Activated T-helper 17 cell treated with anti-CD3 and anti-CD28 coated beads, Interleukin-2, amount 50 U/mL, for 72 hours (primary cell): ENCODE data around the gene MARK3. TPM values are rescaled to one million over a fixed set of nuclear protein-coding genes. Genes with fewer than 3 reads are reported as not detected.
"Not testable (repeated sequence)": the region's sequence is repeated elsewhere in the genome, so short reads cannot be mapped to it uniquely, and the experiment has no call there.

Experiments used
- ATAC-seq: fragments of 150-1000 bp; cut with Tn5 transposase; replicated peaks from 2 replicates; pipeline ENCODE4 v1.10.0; 2021; ENCODE audit warnings: mild to moderate bottlenecking, moderate library complexity
- H3K27ac Mint-ChIP-seq: one replicate; pipeline ENCODE4 v1.8.0; 2022; ENCODE audit warnings: mixed read lengths
- H3K27me3 Mint-ChIP-seq: one replicate; pipeline ENCODE4 v1.8.0; 2022; ENCODE audit warnings: mixed read lengths
- H3K36me3 Mint-ChIP-seq: one replicate; pipeline ENCODE4 v1.8.0; 2022; ENCODE audit warnings: low read depth, mild to moderate bottlenecking, mixed read lengths
- H3K4me1 Mint-ChIP-seq: one replicate; pipeline ENCODE4 v1.8.0; 2022; ENCODE audit warnings: mixed read lengths
- H3K4me3 Mint-ChIP-seq: one replicate; pipeline ENCODE4 v1.8.0; 2022; ENCODE audit warnings: mild to moderate bottlenecking, mixed read lengths
- H3K9me3 Mint-ChIP-seq: one replicate; pipeline ENCODE4 v1.8.0; 2022; ENCODE audit warnings: mixed read lengths
- total RNA-seq, 2 donors: library from RNA; stranded (reverse); gene quantifications; one replicate each; pipeline ENCODE4 v1.2.3, GENCODE V29; 2022

The MARK3 gene
- total RNA-seq, 2 donors from 2014 or later = 61.2 to 80.8 TPM

- no peaks in the 10 kb centered on the region for H3K36me3 Mint-ChIP-seq
- H3K27me3 Mint-ChIP-seq = peaks cover 7% of the 10 kb centered on the region
- no peak overlapping the region for H3K27ac Mint-ChIP-seq
- H3K4me3 Mint-ChIP-seq = no peak overlapping the region
- no peaks in the 10 kb centered on the region for H3K9me3 Mint-ChIP-seq
- no peak for ATAC-seq
- no peaks in the 10 kb centered on the region for H3K4me1 Mint-ChIP-seq
Observed at GRCh38 chr14:103354141-103354540, 31.1 kb upstream of the MARK3 start.

DNA sequence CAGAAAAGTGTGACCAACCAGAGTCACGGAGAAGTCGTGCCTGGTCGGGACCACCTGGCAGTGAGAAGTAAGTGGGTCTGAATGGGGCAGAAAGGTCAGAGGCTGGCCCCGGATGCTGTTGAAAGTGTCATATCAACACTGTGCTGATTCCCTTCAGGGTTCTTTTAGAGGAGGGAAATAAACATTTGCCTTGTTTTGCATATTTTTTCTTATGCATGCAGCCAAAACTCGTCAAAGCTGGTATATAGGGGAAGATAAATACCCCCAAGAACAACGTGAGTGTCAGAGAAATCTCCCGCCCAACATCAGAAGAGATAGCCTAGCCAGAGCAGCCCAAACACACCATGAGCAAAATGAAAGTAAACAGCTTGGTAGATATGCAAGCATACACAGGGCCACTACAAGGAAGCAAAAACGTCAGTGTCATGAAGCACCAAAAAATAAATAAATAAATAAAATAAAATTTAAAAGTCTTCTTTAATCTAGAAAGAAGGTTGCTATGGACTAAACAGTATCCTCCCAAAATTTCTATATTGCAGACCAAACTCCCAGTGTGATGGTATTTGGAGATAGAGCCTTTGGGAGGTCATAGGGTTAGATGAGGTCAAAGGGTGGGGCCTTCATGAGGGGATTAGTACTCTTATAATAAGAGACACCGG lies 29.1 kb upstream of the MARK3 start:
- peaks cover 11% of the 10 kb centered on the region for H3K27me3 Mint-ChIP-seq
- H3K4me3 Mint-ChIP-seq = no peak overlapping the region
- no peak for ATAC-seq
- no peaks in the 10 kb centered on the region for H3K36me3 Mint-ChIP-seq
- no peaks in the 10 kb centered on the region for H3K9me3 Mint-ChIP-seq
- no peaks in the 10 kb centered on the region for H3K4me1 Mint-ChIP-seq
- no peak overlapping the region for H3K27ac Mint-ChIP-seq

DNA sequence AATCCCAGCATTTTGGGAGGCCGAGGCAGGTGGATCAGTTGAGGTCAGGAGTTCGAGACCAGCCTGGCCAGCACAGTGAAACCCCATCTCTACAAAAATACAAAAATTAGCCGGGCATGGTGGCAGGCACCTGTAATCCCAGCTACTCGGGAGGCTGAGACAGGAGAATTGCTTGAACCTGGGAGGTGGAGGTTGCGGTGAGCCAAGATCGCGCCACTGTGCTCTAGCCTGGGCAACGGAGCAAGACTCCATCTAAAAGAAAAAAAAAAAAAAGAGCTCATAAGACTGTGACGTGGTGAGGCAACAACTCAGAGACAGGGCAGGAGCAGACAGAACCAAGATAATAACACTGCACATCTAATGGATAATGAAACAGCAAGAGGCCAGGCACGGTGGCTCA lies 27.7 kb upstream of the MARK3 start:
- not testable (repeated sequence) for H3K4me3 Mint-ChIP-seq, H3K36me3 Mint-ChIP-seq, ATAC-seq, H3K4me1 Mint-ChIP-seq, H3K27ac Mint-ChIP-seq, H3K27me3 Mint-ChIP-seq, H3K9me3 Mint-ChIP-seq

- no peak for ATAC-seq
- Mint-ChIP-seq H3K27ac (no peak overlapping the region), H3K36me3 (no peaks in the 10 kb centered on the region), H3K9me3 (peaks cover 11% of the 10 kb centered on the region), H3K4me1 (no peaks in the 10 kb centered on the region), H3K4me3 (no peak overlapping the region), H3K27me3 (peaks cover 9% of the 10 kb centered on the region)
Observed at GRCh38 chr14:103360548-103360947, 24.7 kb upstream of the MARK3 start.

DNA sequence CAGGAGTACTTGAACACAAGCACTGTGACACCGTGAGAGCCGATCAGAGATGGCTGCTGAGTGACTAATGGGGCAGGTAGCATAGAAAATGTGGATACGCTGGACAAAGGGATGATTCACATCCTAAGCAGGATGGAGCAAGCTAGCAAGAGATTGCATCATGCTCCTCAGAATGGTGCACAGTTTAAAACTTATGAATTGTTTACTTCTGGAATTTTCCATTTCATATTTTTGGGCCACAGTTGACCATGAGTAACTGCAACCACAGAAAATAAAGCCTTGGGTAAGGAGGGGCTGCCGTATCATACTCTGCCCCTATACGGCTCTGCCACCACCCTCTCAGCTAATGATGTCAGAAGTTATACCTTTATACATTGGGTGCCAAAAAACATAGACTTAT lies 23.3 kb upstream of the MARK3 start:
- Mint-ChIP-seq H3K4me1 (no peaks in the 10 kb centered on the region), H3K36me3 (no peaks in the 10 kb centered on the region), H3K27ac (no peak overlapping the region), H3K4me3 (no peak overlapping the region), H3K9me3 (peaks cover 11% of the 10 kb centered on the region), H3K27me3 (peaks cover 9% of the 10 kb centered on the region)
- ATAC-seq = peak; percentile 56

DNA sequence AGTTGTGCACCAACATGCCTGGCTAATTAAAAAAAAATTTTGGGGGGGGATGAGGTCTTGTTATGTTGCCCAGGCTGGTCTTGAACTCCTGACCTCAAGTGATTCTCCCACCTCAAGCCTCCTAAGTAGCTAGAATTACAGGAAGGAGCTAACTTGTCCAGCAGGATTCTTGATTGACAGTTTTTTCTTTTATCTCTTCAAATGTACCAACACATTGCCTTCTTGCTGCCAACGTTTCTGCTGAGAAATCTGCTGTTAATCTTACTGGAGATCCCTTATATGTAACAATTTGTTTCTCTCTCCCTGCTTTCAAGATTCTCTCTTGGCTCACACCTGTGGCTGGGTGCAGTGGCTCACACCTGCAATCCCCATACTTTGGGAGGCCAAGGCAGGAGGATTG lies 22.4 kb upstream of the MARK3 start:
- Mint-ChIP-seq H3K36me3 (no peaks in the 10 kb centered on the region), H3K27me3 (peaks cover 9% of the 10 kb centered on the region), H3K9me3 (peaks cover 11% of the 10 kb centered on the region), H3K4me1 (no peaks in the 10 kb centered on the region), H3K4me3 (no peak overlapping the region), H3K27ac (peak overlapping the region; percentile 17)
- no peak for ATAC-seq

DNA sequence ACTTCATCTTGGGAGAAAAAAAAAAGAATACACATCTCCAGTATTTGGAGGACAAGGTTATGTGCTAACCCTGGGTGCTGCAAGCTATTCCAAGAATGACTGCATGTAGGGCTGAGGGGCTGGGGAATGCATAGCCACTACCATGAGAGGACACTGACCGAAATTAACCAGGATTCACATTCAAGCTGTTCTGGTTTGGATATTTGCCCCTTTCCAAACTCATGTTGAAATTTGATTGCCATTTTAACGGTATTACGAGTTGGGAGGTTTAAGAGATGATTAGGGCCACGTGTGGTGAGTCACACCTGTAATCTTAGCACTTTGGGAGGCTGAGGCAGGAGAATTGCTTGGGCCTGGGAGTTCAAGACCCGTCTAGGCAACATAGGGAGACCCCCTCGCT lies 18.5 kb upstream of the MARK3 start:
- Mint-ChIP-seq H3K27ac (no peak overlapping the region), H3K4me3 (no peak overlapping the region), H3K4me1 (no peaks in the 10 kb centered on the region), H3K9me3 (peaks cover 11% of the 10 kb centered on the region), H3K36me3 (no peaks in the 10 kb centered on the region), H3K27me3 (peaks cover 6% of the 10 kb centered on the region)
- no peak for ATAC-seq

DNA sequence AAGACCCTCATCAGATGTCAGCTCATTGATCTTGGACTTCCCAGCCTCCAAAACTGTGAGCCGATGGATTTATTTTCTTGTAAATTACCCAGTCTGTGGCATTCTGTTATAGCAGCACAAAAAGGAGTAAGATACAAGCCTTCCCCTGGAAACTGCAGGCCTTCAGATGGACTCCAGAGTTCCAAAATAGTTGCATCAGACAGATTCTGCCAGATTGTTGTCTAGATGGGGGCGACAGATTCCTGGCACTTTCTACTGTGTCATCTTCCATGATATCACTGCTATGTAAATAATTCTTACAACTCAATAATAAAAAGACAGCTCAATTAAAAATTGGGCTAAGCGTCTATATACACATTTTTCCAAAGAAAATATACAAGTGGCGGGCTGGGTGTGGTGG lies 17.2 kb upstream of the MARK3 start:
- Mint-ChIP-seq H3K4me3 (no peak overlapping the region), H3K9me3 (peaks cover 8% of the 10 kb centered on the region), H3K27me3 (peaks cover 6% of the 10 kb centered on the region), H3K4me1 (no peaks in the 10 kb centered on the region), H3K27ac (no peak overlapping the region), H3K36me3 (no peaks in the 10 kb centered on the region)
- ATAC-seq = no peak

DNA sequence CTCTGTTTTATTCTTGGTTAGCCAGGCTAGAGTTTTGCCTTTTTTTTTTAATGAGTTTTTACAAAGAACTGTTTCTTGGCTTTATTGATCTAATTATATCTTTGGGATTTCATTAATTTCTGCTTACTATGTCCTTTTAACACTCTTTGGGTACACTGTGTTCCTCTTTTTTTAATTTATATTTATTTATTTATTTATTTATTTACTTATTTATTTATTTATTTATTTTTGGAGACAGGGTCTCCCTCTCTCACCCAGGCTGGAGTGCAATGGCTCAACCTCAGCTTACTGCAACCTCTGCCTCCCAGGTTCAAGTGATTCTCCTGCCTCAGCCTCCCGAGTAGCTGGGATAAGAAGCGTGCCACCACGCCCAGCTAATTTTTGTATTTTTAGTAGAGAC lies 15.1 kb upstream of the MARK3 start:
- Mint-ChIP-seq H3K36me3 (no peaks in the 10 kb centered on the region), H3K4me1 (no peaks in the 10 kb centered on the region), H3K4me3 (no peak overlapping the region), H3K27ac (no peak overlapping the region), H3K27me3 (peaks cover 6% of the 10 kb centered on the region), H3K9me3 (no peaks in the 10 kb centered on the region)
- no peak for ATAC-seq

DNA sequence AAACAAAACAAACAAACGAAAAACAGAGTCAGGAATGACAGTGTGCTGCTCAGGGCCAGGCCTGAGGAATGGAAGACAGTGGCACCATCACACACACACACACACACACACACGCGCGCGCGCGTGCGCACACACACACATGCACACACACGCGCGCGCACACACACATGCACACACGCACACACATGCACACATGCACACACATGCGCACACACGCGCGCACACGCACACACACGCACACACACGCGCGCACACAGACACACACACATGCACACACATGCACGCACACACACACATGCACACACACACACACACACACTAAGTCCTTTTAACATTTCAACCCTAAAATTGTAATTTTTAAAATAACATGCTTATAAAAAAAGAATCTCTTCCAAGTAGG lies 13.2 kb upstream of the MARK3 start:
- no peaks in the 10 kb centered on the region for H3K4me1 Mint-ChIP-seq
- no peak overlapping the region for H3K27ac Mint-ChIP-seq
- H3K4me3 Mint-ChIP-seq = no peak overlapping the region
- no peaks in the 10 kb centered on the region for H3K36me3 Mint-ChIP-seq
- no peaks in the 10 kb centered on the region for H3K9me3 Mint-ChIP-seq
- ATAC-seq = no peak
- peaks cover 6% of the 10 kb centered on the region for H3K27me3 Mint-ChIP-seq

- no peaks in the 10 kb centered on the region for H3K4me1 Mint-ChIP-seq
- no peaks in the 10 kb centered on the region for H3K9me3 Mint-ChIP-seq
- peak; percentile 100 for ATAC-seq
- H3K27ac Mint-ChIP-seq = no peak overlapping the region
- peaks cover 6% of the 10 kb centered on the region for H3K27me3 Mint-ChIP-seq
- no peak overlapping the region for H3K4me3 Mint-ChIP-seq
- H3K36me3 Mint-ChIP-seq = no peaks in the 10 kb centered on the region
Observed at GRCh38 chr14:103372552-103373304, 12.5 kb upstream of the MARK3 start.

DNA sequence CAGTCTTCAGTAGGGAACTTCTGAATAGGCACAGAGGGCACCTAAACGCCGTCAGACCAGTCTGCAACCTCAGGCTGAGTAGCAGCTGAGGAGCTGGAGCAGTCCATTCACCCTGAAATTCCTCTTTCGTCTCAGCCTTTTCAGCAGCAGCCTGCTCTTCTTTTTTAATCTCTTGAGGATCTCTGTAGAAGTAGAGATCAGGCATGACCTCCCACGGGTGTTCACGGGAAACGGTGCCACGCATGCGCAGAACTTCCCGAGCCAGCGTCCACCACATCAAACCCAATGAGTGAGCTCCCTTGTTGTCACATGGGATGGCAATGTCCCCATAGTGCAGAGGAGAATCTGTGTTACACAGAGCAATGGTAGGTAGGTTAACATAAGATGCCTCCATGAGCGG lies 11.1 kb upstream of the MARK3 start:
- Mint-ChIP-seq H3K36me3 (no peaks in the 10 kb centered on the region), H3K9me3 (no peaks in the 10 kb centered on the region), H3K4me1 (no peaks in the 10 kb centered on the region), H3K4me3 (no peak overlapping the region), H3K27me3 (peaks cover 6% of the 10 kb centered on the region), H3K27ac (no peak overlapping the region)
- ATAC-seq = no peak

DNA sequence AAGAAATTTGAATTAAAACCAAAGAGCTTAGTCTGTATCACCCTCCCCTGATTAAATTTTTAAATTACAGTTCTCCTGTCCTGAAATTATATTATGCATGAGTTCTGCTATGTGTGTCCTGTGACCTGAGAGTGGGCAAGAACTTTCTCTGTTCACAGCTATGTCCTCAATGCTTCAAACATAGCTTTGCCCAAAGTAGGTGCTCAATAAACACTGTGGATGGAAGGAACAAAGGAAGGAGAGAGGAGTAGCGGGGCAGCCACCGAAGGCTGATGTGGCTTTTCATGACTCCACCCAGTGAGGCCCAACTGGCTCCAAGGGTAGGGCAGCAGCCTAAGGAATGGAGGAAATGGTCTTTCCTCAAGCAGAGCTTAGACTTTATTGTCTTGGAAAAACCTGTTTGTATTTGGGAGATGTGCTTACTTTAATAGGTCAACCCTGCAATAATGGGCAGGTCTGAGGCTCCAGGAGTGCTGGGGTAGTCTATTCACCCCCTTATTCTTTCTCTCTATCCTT lies 7.6 kb upstream of the MARK3 start:
- Mint-ChIP-seq H3K27me3 (peaks cover 10% of the 10 kb centered on the region), H3K4me3 (no peak overlapping the region), H3K4me1 (peaks cover 7% of the 10 kb centered on the region), H3K9me3 (no peaks in the 10 kb centered on the region), H3K36me3 (no peaks in the 10 kb centered on the region), H3K27ac (no peak overlapping the region)
- ATAC-seq = no peak

DNA sequence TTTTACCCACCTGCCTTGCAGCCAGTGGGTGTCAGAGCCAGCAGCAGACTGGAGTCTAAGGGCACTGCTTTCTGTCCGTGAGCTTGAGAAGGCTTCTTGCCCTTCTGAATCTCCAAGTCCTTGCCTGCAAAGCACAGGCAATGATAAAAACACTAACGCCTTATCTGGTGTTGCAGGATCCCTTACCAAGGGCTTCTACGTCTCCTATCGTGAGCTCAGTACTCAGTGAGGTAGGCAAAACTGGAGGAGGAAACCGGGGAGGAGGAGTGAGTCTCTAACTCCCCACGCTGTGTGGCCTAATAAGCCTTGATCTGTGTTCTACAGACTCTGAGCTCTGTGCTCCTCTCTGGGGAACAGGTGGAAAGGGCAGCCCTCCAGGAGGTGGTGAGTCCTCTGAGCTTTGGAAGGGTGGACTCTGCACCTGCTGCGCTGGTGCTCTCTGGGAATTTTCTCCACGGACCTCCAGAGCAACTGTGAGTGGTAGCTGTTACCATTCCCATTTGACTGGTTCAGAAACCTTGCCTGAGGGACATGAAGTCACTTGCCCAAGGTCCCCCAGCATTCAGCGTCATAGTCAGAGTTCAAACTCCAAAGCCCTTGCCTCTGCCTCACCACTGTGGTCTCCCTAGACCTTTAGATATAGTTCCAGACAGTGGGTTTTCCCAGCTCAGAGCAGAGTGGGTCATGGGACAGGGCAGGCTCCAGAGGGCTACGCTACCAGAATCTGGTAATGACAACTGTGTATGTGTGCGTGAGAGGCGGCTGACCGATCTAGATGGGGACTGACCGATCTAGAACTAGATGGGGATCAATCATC lies 7.0 kb upstream of the MARK3 start:
- no peaks in the 10 kb centered on the region for H3K36me3 Mint-ChIP-seq
- no peak for ATAC-seq
- H3K4me3 Mint-ChIP-seq = no peak overlapping the region
- H3K9me3 Mint-ChIP-seq = no peaks in the 10 kb centered on the region
- H3K27me3 Mint-ChIP-seq = peaks cover 10% of the 10 kb centered on the region
- no peak overlapping the region for H3K27ac Mint-ChIP-seq
- peaks cover 7% of the 10 kb centered on the region for H3K4me1 Mint-ChIP-seq
